ENCODE measurements around the gene C2orf74.
"Not testable (repeated sequence)": the region's sequence is repeated elsewhere in the genome, so short reads cannot be mapped to it uniquely, and the experiment has no call there.

Gene C2orf74

DNA sequence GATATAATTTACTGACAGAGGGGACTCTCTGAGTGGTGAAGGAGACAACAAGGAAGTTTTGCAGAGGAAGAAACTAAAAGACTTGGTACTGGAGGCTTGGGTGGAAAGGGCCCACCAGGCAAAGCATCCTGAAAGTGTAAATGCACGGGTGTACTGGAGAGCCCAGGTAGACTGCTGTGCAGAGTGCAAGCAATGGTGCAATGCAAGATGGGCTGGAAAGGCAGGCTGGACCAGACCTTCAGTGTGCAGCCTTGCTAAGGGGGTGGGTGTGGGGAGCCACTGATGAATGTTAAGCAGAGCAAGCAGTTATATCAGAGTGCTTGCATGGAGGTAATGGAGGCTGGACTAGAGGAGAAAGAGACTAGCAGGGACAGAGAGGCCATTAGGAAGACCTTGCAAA lies 10.7 kb downstream of the C2orf74 start:
- no peak for DNase-seq (ENCODE audit: low read depth in 2 of 3, low spot score in 2 of 3)

GRCh38 chr2:61173116-61173515 lies 11.1 kb downstream of the C2orf74 start:
- DNase-seq (ENCODE audit: low read depth in 2 of 3, low spot score in 2 of 3): no peak

DNA sequence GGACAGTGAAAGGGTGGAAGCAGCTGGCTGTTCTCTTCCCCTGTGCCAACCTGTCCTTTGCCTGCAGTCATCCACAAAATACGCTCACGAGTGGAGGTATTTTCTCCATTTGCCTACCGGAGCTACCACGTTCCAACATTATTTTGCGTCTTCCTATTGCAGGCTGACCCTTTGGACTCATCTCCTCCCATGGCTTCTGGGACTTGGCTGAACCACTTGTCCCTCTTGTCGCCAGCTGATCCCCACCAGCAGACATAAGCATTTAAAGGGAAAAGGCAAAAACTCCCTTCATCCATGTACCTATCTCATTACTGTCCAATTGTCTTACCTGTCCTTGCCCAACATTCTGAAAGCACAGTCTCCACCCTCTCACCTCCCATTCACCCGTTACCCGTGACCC lies 13.0 kb downstream of the C2orf74 start:
- no peak for DNase-seq (ENCODE audit: low read depth in 2 of 3, low spot score in 2 of 3)

DNA sequence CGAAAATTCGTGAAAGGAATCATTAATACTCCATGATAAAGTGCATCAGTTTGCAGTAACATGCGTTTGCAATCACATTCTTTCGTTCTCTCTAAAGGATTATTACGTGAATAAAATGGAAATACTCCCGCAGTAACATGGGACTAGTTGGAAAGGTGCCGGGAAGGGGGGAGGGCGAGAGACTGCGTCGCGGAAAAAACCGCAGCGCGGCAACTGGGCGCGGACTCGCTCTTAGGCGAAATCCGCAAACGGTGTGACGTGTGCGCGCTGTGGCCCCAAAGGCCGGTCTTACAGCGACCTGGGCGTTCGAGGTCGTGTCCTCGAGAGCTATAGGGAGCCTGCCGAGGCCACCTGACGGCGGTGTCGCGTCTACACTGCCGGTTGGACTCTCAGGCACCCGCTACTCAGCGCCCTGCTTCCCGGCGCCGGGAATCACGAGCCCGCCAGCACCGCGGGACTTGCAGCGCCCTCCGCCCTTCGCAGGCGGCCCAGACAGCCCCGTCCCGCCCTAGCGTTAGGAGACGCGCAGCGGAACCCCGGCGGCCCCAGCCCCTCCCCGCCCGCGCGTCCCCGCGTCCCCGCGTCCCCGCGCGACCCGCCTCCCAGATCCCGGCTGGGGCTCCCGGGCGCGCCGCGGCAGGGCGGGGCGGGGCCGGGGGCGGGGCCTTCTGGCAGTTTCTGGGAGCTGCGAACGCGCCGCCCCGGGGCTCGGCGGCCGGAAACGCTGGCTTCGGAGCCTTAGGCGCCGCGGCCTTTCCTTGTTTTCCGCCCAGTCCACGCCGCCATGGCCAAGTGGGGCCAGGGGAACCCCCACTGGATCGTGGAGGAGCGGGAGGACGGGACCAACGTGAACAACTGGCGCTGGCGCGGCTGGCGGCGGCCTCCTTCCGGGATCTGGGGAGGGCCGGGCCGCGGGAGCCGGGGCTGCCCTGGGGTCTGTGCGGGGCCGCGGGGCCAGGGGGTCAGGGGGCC lies 15.1 kb downstream of the C2orf74 start:
- DNase-seq (ENCODE audit: low read depth in 2 of 3, low spot score in 2 of 3): peak; percentile 82 to 89 (median 86)

GRCh38 chr2:61177727-61178549 lies 15.9 kb downstream of the C2orf74 start:
- DNase-seq (ENCODE audit: low read depth in 2 of 3, low spot score in 2 of 3): peak in 1 of 3 experiments; percentile 21

- no peak for DNase-seq (ENCODE audit: low read depth in 2 of 3, low spot score in 2 of 3)
Measured at GRCh38 chr2:61178603-61179545, 16.9 kb downstream of the C2orf74 start.

DNA sequence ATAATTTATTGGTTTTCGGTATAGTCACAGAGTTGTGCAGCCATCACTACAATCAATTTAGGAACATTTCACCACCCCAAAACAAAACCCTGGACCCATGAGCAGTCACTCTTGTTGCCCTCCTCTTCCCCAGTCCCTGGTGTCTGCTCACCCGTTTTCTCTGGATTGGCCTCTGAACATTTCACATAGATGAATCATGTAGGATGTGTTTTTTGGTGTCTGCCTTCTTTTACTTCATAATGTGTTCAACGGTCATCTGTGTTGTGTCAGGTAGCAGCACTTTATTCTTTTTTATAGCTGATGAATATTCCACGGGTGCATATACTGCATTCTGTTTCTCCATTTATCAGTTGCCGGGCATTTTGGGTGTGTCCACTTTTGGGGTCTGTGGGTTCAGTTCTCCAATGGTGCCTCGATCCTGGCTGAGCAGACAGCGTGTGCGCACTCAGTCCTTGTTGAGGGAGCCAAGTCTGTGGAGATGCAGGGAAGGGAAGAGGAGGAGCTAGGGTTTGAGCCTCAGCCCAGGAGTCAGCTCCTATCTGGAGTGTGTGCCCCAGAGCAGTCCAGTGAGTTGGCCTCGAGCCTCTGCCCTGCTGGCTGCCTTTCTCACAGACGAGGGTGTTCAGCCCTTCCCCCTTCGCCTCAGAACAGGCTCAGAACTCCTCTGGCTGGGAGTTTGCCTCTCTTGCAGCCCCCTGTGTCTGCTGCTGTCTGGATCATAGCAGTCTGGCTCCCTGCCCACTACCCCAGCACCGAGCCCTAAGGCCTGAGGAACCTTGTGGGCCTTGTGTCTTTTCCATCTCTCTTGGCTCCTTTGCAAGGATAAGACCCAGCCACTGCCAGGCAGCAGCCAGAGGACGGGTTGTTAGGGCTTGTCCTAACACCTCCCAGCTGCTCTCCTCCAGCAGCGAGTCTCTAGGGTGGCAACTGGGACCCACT lies 18.0 kb downstream of the C2orf74 start:
- DNase-seq (ENCODE audit: low read depth in 2 of 3, low spot score in 2 of 3): no peak

- no peak for DNase-seq (ENCODE audit: low read depth in 2 of 3, low spot score in 2 of 3)
Measured at GRCh38 chr2:61180686-61181085, 18.7 kb downstream of the C2orf74 start.

DNA sequence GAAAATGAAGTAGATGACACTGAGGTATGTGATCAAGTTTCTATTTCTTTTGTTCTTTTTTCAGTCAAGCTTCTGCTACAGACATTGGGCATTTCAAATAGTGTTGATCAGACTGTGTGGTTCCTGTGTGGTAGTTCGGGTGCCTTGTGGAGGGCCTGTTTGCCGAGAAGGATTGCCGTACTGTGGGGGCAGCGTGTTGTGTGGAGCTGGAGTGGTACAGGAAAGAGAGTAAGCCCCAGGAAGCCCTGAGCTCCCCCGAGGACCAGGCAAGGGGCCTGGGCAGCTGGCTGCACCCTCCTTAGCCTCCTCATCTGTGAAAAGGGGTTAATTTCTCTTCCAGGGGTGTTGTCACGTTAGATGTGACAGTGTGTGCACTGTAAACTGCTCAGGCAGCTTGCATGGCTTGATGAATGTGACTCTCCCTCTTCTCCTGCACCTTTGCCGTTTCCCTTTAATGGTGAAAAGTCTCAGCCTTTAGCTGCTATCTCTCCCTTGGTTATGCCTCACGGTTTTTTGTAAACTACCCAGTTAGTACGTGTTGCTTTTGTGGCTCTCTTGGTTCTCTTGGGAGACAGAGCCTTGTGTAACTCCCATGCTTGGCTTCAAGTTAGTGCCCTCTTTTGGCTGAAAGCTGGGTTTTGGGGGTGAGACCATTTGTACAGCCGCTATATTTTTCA lies 19.5 kb downstream of the C2orf74 start:
- DNase-seq (ENCODE audit: low read depth in 2 of 3, low spot score in 2 of 3): no peak

DNA sequence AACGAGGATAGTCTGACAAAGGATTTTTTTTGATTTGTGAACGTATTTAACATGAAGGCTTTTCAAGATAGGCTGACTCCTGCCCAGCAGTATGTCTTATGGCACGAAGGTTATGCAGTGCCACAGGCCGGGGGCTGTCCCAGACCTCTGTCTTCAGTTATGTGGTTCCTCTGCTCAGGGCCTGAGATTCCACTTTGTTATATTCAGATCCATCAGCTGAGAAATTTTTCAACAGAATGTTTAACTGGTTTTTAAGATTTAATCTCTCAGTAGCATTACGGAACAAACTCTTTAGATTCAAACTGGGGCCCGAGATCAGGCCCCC lies 20.0 kb downstream of the C2orf74 start:
- DNase-seq (ENCODE audit: low read depth in 2 of 3, low spot score in 2 of 3): no peak

DNA sequence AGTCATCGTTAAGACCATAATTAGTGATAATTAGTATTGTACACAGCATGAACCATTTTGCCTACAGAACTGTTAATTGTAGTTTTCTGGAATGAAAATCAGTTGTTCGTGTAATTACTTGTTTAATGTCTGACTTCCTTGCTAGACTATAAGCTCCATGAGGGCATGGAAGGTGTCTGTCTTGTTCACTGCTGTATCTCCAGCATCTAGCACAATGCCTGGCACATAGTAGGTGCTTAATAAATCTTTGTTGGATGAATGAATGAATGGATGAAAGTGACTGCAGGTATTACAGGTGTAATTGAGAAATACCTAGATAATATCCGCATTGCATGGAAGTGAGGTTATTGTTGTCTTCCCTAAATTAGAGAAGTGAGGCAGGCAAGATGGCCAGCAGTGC lies 21.8 kb downstream of the C2orf74 start:
- DNase-seq (ENCODE audit: low read depth in 2 of 3, low spot score in 2 of 3): no peak

DNA sequence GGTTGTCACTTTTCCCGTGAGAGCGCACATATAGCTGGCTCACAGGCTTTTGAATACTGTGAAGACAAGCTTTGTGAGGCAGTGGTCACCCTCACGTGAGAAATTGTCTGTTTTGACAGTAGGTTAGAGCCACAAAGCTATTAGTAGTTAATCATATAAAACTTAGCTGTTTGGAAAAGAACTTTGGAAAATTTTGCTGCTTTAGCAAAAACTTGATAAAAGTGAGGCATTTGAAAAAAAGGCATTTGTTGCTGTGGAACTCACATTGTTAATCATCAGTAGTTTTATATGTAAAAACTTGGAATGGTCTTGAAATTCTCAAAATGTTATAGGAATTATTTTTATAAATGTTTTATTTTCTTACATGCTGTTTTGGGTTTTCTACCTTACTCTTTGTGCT lies 22.3 kb downstream of the C2orf74 start:
- DNase-seq (ENCODE audit: low read depth in 2 of 3, low spot score in 2 of 3): no peak

GRCh38 chr2:61185231-61185728 lies 23.3 kb downstream of the C2orf74 start:
- DNase-seq (ENCODE audit: low read depth in 2 of 3, low spot score in 2 of 3): no peak

DNA sequence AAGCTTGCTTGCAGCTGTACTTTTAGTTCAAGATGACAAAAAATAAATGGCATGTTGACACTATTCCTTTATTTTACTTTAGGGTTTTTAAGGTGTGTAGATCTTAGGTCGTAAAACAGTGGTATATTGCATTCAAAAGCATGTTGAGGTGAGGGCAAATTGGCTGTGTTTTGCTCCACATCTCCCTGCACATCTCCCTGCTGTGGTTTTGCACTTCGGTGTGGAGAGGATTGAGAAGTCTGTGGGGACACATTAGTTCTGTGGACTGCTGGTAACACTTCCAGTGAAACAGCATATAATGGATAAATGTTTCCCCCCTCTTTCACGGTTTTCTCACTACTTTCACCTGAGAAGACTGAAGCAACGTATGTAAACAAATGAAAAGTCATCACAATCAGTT lies 25.1 kb downstream of the C2orf74 start:
- no peak for DNase-seq (ENCODE audit: low read depth in 2 of 3, low spot score in 2 of 3)

DNA sequence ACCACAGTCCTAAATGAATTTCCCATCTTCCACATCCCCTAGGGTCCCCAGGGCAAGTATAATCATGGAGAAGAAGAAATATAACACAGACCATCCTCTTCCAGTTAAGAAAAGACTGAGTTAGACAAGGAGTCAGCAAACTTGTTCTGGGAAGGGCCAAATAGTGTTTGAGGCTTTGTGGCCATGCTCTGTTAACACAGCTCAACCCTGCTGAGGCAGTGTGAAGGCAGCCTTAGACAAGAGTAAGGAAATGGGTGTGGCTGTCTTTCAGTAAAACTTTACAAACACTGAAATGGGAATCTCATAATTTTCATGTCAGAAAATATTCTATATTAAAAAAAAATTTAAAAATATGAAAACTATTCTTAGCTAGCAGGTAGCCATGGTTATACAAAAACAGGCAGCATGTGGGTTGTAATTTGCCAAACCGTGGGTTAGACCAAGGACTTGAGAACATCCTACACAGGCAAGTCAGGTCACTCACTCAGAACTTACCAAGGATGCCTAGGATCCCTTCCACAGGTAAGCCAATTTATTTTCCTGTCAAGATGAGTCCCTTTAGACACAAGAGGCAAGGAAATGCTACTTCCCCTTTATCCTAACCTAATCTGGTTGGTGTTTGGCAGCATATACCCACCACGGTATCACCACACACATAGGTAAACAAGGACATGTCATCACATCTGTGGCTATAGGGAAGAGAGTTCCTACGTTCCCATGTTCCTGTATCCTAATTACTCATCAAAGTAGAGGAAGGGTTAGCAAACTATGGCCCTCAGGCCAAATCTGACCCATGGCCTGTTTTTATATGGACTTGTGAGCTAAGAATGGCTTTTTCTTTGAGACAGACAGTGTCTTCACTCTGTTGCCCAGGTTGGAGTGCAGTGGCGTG lies 31.9 kb downstream of the C2orf74 start:
- DNase-seq (ENCODE audit: low read depth in 2 of 3, low spot score in 2 of 3): no peak

DNA sequence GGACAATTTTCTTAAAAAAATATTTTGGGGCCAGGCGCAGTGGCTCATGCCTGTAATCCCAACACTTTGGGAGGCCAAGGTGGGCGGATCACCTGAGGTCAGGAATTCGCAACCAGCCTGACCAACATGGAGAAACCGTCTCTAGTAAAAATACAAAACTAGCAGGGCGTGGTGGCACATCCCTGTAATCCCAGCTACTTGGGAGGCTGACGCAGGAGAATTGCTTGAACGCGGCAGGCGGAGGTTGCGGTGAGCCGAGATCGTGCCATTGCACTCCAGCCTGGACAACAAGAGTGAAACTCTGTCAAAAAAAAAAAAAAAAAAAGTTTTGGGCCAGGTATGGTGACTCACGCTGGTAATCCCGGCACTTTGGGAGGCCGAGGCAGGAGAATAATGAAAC lies 32.7 kb downstream of the C2orf74 start:
- DNase-seq (ENCODE audit: low read depth in 2 of 3, low spot score in 2 of 3): not testable (repeated sequence)

DNA sequence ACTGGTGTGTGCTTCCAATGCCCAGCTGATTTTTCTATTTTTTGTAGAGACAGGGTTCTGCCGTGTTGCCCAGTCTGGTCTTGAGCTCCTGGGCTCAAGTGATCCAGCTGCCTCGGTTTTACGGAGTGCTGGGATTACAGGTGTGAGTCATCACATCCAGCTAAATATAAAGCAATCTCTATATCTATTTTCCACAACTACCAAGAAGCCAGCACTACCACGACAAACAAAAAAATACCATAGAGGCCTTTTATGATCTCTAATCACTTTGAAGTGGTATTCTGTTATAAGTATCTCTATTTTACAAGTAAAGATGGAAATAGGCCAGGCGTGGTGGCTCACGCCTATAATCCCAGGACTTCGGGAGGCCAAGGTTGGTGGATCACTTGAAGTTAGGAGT lies 34.7 kb downstream of the C2orf74 start:
- DNase-seq (ENCODE audit: low read depth in 2 of 3, low spot score in 2 of 3): no peak

DNA sequence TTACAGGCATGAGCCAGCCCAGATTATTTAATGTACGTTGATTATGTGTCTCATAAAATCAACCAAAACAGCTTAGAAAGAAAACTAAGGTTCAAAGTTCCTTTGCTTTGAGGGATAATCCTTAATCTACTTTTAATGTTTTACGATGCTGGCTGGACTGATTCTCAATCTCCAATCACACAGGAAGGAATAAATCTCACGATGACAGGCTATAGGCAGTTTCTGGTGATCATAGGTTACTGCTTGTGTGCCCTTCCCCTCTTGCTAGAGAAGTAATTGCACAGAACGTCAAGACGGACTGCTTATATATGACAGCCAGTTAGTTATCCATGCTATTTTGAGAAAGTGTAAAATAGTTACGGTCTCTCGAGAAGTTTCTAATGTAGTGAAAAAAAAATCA lies 43.1 kb downstream of the C2orf74 start:
- no peak for DNase-seq (ENCODE audit: low read depth in 2 of 3, low spot score in 2 of 3)

Data from activated CD8-positive, alpha-beta memory T cell treated with anti-CD3 and anti-CD28 coated beads for 48 hours (primary cell).